AG04450 (cell line): ENCODE results near the gene HYDIN. TPM values are rescaled to one million over a fixed set of nuclear protein-coding genes. Genes with fewer than 3 reads are reported as not detected.

ENCODE experiments used
- CTCF ChIA-PET: fragments of 300-600, 350-600 bp; formaldehyde crosslinking; extraction: SDS; loops from one replicate; lab custom pipeline; 2022; ENCODE audit warnings: antibody characterized with exemption, inconsistent platforms; lab: Charles Lee
- POLR2A ChIA-PET: fragments of 350-600 bp; formaldehyde crosslinking; extraction: SDS; loops from one replicate; lab custom pipeline; 2021; ENCODE audit warnings: antibody characterized with exemption, inconsistent platforms; lab: Yijun Ruan, JAX
- DNase-seq: peaks from one replicate; pipeline ENCODE4 v3.0.0-alpha.2; 2011; ENCODE audit warnings: low read depth, low spot score
- H3K27ac ChIP-seq: one replicate; pipeline ENCODE4 v1.5.1; 2012; ENCODE audit warnings: low read depth, low read length, control low read depth
- H3K27me3 ChIP-seq: one replicate; pipeline ENCODE4 v1.6.0; 2012; ENCODE audit warnings: low read length; ENCODE audit not compliant: control insufficient read depth, insufficient read depth
- H3K4me3 ChIP-seq: 2 replicates; pipeline ENCODE4 v1.5.1; 2011; ENCODE audit warnings: mild to moderate bottlenecking, low read depth, low read length, control low read depth
- H3K9me3 ChIP-seq: 2 replicates; pipeline ENCODE4 v1.5.1; 2012; ENCODE audit warnings: low read length; ENCODE audit not compliant: control insufficient read depth, insufficient read depth
- CTCF ChIP-seq: IDR thresholded peaks from 2 replicates; pipeline ENCODE4 v1.5.1; 2011; ENCODE audit warnings: low read depth, low read length, control low read depth, inconsistent platforms
- polyA plus RNA-seq: library from polyadenylated mRNA; depleted of rRNA; stranded (reverse); fragments of >200 nt; gene quantifications from 2 replicates; pipeline ENCODE4 v1.2.3, GENCODE V29; 2011

Gene HYDIN
- polyA plus RNA-seq, 1 experiment = 0.95 TPM

GRCh38 chr16:70789595-70790447 is 440.7 kb downstream of the HYDIN start:
- TF ChIP-seq CTCF = no peak

GRCh38 chr16:70788668-70789594 is 441.6 kb downstream of the HYDIN start:
- H3K4me3 ChIP-seq = no peak overlapping the region
- ChIA-PET CTCF (no interaction called here), POLR2A (interaction anchor here (0.6 kb wide), 1 partner anchor 325 kb away, joined by 3 read pairs; no protein-coding TSS in a partner anchor)
- H3K9me3 ChIP-seq = no peaks in the 10 kb centered on the region; the same call in 1 of the 2 replicates
- no peaks in the 10 kb centered on the region for H3K27me3 ChIP-seq
- no peak for TF ChIP-seq CTCF
- no peak for DNase-seq
- peak overlapping the region; percentile 61 for H3K27ac ChIP-seq

More at GRCh38 chr16:70789595-70790447, 440.7 kb downstream of the HYDIN start:
- Histone ChIP-seq H3K27ac (peak overlapping the region; percentile 61), H3K27me3 (no peaks in the 10 kb centered on the region), H3K9me3 (no peaks in the 10 kb centered on the region; the same call in 1 of the 2 replicates), H3K4me3 (no peak overlapping the region)
- DNase-seq = no peak
- ChIA-PET CTCF (no interaction called here), POLR2A (no interaction called here)

- TF ChIP-seq CTCF = no peak
- H3K27ac ChIP-seq = peak overlapping the region; percentile 11
- ChIA-PET POLR2A (no interaction called here), CTCF (no interaction called here)
- H3K27me3 ChIP-seq = no peaks in the 10 kb centered on the region
- no peak for DNase-seq
- peaks cover 8% of the 10 kb centered on the region for H3K9me3 ChIP-seq
- no peak overlapping the region for H3K4me3 ChIP-seq
These were observed 444.3 kb downstream of the HYDIN start for GRCh38 chr16:70786020-70786755.

GRCh38 chr16:70784692-70785555 is 445.6 kb downstream of the HYDIN start:
- DNase-seq = no peak
- no peak overlapping the region for H3K4me3 ChIP-seq
- H3K27me3 ChIP-seq = no peaks in the 10 kb centered on the region
- peaks cover 8% of the 10 kb centered on the region for H3K9me3 ChIP-seq
- POLR2A ChIA-PET = no interaction called here
- CTCF ChIA-PET = interaction anchor here (0.6 to 1.1 kb wide), 3 partner anchors 14 to 1740 kb away, joined by 3 to 4 read pairs (median 3); no protein-coding TSS in a partner anchor
- no peak overlapping the region for H3K27ac ChIP-seq
- TF ChIP-seq CTCF = no peak
